ENCODE results near the gene RUVBL2. TPM values are rescaled to one million over a fixed set of nuclear protein-coding genes. Genes with fewer than 3 reads are reported as not detected.

The RUVBL2 gene
- total RNA-seq, 1 experiment from 2014 or later: 270 TPM

DNA sequence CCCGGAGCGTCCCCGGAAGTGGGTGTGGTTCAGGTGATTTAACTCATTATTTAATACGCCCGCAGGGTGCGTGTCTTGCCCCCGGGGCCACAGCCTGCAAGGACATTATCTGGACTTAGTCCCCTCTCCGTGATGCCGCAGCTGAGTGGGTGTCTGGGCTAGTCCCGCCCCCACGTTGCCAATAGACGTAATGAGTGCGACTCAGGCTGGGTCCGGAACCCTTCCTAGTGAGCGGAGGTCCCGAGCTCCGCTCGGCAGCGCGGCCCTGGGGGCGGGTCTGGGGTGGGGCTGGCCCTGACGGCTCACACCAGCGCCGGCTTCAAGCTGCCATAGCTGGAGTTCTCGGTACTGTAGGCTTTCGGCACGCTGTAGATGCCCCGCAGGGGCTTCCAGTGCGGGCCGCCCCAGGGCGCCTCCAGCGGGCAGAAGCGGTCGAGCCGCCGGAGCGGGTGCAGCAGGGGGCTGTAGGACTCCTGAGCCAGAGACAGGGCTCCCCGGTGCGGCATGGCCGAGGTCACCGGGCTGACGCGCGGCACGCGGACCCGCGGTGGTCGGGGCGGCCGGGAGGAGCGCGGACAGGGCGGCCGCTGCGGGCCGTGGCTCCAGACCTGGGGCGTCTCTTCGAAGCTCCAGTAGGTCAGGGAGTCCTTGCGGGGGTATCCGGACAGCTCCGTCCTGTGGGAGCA lies 24.1 kb downstream of the RUVBL2 start:
- H3K36me3 ChIP-seq (ENCODE audit: control insufficient read depth in 1 of 2, insufficient read depth in 2 of 2, low read length in 2 of 2): peaks cover 6 to 11% of the 10 kb centered on the region in 2 experiments; a peak in 2 of 4 replicates
- peak overlapping the region; percentile 53 to 60 for H3K4me3 ChIP-seq (replicated peaks in 1 of 2; ENCODE audit: low read depth in 1 of 2, low read length in 2 of 2)
- ChIA-PET RAD21 (ENCODE audit: low non-redundant PET in 1 of 2, low total read pairs in 2 of 2, uncharacterized antibody in 2 of 2, unreplicated experiment in 2 of 2) (no interaction called here), CTCF (interaction anchor here (0.8 to 4.3 kb wide), 6 partner anchors 14 to 222 kb away, joined by 3 to 44 read pairs (median 6); partner anchors contain the start of genes GYS1 and RUVBL2), POLR2A (interaction anchor here (0.6 to 2.3 kb wide), 3 partner anchors 24 to 38 kb away, joined by 3 to 9 read pairs (median 7); partner anchors contain the start of genes GYS1 and RUVBL2)
- peak; percentile 73 for ATAC-seq
- no peaks in the 10 kb centered on the region for H3K79me2 ChIP-seq (ENCODE audit: insufficient read depth, low read length)
- H3K9me2 ChIP-seq (ENCODE audit: insufficient read depth): no peaks in the 10 kb centered on the region
- peak; percentile 60 for DNase-seq (ENCODE audit: low read depth, low spot score)
- H3K27me3 ChIP-seq (ENCODE audit: insufficient read depth, low read length): no peaks in the 10 kb centered on the region
- peaks cover 31 to 55% of the 10 kb centered on the region in 2 experiments for H3K4me1 ChIP-seq (ENCODE audit: control insufficient read depth in 1 of 2, insufficient read depth in 2 of 2, low read length in 2 of 2)
- BruUV-seq (replicated peaks): no TSS peak
- H3K4me2 ChIP-seq (ENCODE audit: low read length): peak overlapping the region; percentile 95
- peak overlapping the region; percentile 77 for H3K9ac ChIP-seq (ENCODE audit: low read length)
- intact Hi-C loops (cut with micrococcal nuclease): no loop called here
- peak overlapping the region; percentile 95 for H3K27ac ChIP-seq (ENCODE audit: low read depth, low read length)
- H3K9me3 ChIP-seq (ENCODE audit: control insufficient read depth in 1 of 2, insufficient read depth in 1 of 2, low read depth in 1 of 2, low read length in 2 of 2): no peaks in the 10 kb centered on the region
- H4K20me1 ChIP-seq (ENCODE audit: insufficient read depth): no peaks in the 10 kb centered on the region
- TF ChIP-seq EZH2 (IDR thresholded peaks at IDR 0.05): no peak
- TF ChIP-seq, protein P1, sequence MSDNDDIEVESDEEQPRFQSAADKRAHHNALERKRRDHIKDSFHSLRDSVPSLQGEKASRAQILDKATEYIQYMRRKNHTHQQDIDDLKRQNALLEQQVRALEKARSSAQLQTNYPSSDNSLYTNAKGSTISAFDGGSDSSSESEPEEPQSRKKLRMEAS (IDR thresholded peaks at IDR 0.05): peak; percentile 55
- peak; percentile 24 for TF ChIP-seq ZBTB33 (IDR thresholded peaks at IDR 0.05; ENCODE audit: extremely low read depth, insufficient replicate concordance, low read length)
- peak; percentile 80 for TF ChIP-seq EGR1 (IDR thresholded peaks at IDR 0.05; ENCODE audit: low read depth)
- TF ChIP-seq CTCF (IDR thresholded peaks at IDR 0.05 in 2 of 3, conservative IDR thresholded peaks at IDR 0.05 in 1 of 3; ENCODE audit: borderline replicate concordance in 1 of 3, insufficient read depth in 1 of 3, low read depth in 2 of 3, low read length in 2 of 3): peak in 2 of 3 experiments; percentile 47 to 53; a peak in 4 of 6 replicates
- peak; percentile 36 for TF ChIP-seq POLR2A (IDR thresholded peaks at IDR 0.05; ENCODE audit: borderline replicate concordance, extremely low read depth, insufficient read depth, insufficient read length)
- peak; percentile 75 for TF ChIP-seq POLR2AphosphoS5 (IDR thresholded peaks at IDR 0.05; ENCODE audit: low read depth, low read length)
- TF ChIP-seq, protein P2, sequence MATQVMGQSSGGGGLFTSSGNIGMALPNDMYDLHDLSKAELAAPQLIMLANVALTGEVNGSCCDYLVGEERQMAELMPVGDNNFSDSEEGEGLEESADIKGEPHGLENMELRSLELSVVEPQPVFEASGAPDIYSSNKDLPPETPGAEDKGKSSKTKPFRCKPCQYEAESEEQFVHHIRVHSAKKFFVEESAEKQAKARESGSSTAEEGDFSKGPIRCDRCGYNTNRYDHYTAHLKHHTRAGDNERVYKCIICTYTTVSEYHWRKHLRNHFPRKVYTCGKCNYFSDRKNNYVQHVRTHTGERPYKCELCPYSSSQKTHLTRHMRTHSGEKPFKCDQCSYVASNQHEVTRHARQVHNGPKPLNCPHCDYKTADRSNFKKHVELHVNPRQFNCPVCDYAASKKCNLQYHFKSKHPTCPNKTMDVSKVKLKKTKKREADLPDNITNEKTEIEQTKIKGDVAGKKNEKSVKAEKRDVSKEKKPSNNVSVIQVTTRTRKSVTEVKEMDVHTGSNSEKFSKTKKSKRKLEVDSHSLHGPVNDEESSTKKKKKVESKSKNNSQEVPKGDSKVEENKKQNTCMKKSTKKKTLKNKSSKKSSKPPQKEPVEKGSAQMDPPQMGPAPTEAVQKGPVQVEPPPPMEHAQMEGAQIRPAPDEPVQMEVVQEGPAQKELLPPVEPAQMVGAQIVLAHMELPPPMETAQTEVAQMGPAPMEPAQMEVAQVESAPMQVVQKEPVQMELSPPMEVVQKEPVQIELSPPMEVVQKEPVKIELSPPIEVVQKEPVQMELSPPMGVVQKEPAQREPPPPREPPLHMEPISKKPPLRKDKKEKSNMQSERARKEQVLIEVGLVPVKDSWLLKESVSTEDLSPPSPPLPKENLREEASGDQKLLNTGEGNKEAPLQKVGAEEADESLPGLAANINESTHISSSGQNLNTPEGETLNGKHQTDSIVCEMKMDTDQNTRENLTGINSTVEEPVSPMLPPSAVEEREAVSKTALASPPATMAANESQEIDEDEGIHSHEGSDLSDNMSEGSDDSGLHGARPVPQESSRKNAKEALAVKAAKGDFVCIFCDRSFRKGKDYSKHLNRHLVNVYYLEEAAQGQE (IDR thresholded peaks at IDR 0.05; ENCODE audit: low read depth): no peak
- TF ChIP-seq, protein P3, sequence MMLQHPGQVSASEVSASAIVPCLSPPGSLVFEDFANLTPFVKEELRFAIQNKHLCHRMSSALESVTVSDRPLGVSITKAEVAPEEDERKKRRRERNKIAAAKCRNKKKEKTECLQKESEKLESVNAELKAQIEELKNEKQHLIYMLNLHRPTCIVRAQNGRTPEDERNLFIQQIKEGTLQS (IDR thresholded peaks at IDR 0.05): no peak
- TF ChIP-seq SP1 (IDR thresholded peaks at IDR 0.05; ENCODE audit: low read depth): no peak; the same call in 1 of the 2 replicates
- TF ChIP-seq JUND (IDR thresholded peaks at IDR 0.05): 0 out of 2 replicates have a peak, but pooled peaks have one; percentile 37
- peak; percentile 66; the same call in 1 of the 2 replicates for TF ChIP-seq SIN3A (IDR thresholded peaks at IDR 0.05; ENCODE audit: low read depth)
- peak; percentile 5 for TF ChIP-seq YY1 (IDR thresholded peaks at IDR 0.05; ENCODE audit: extremely low read depth, insufficient replicate concordance, low read depth, low read length)
- H2AFZ ChIP-seq (ENCODE audit: low read depth, low read length, poor library complexity, severe bottlenecking): no peak overlapping the region
